Stimulated activated CD8-positive, alpha-beta memory T cell treated with anti-CD3 and anti-CD28 coated beads, Interleukin-7, amount 100 ng/mL, for 1 hour (primary cell): ENCODE data around the gene TPCN1.

Experiments used
- DNase-seq, 2 donors: peaks; one replicate each; pipeline ENCODE4 v3.0.0-alpha.2; 2020; ENCODE audit warnings: low read depth in 2 of 2

Gene TPCN1

GRCh38 chr12:113285679-113286610, 64.7 kb downstream of the TPCN1 start:
- no peak for DNase-seq

GRCh38 chr12:113286712-113287111, 65.4 kb downstream of the TPCN1 start:
- DNase-seq, result no peak

- no peak for DNase-seq
Measured at GRCh38 chr12:113287146-113287898, 66.1 kb downstream of the TPCN1 start.

- no peak for DNase-seq
Measured at GRCh38 chr12:113287899-113288282, 66.6 kb downstream of the TPCN1 start.

GRCh38 chr12:113289361-113289760, 68.1 kb downstream of the TPCN1 start:
- DNase-seq, result no peak

- no peak for DNase-seq
Measured at GRCh38 chr12:113290506-113290905, 69.2 kb downstream of the TPCN1 start.

- DNase-seq, result no peak
Measured at GRCh38 chr12:113291586-113291985, 70.3 kb downstream of the TPCN1 start.

GRCh38 chr12:113292091-113292490, 70.8 kb downstream of the TPCN1 start:
- DNase-seq, result no peak

- no peak for DNase-seq
Measured at GRCh38 chr12:113292547-113292946, 71.3 kb downstream of the TPCN1 start.

GRCh38 chr12:113293100-113293499, 71.8 kb downstream of the TPCN1 start:
- DNase-seq, result no peak

- DNase-seq, result no peak
Measured at GRCh38 chr12:113295886-113296556, 74.8 kb downstream of the TPCN1 start.

- DNase-seq, result no peak
Measured at GRCh38 chr12:113296557-113297213, 75.4 kb downstream of the TPCN1 start.

- no peak for DNase-seq
Measured at GRCh38 chr12:113297214-113297587, 75.9 kb downstream of the TPCN1 start.

- DNase-seq, result no peak
Measured at GRCh38 chr12:113297621-113298471, 76.6 kb downstream of the TPCN1 start.

- no peak for DNase-seq
Measured at GRCh38 chr12:113298472-113298817, 77.2 kb downstream of the TPCN1 start.

- no peak for DNase-seq
Measured at GRCh38 chr12:113298861-113299545, 77.7 kb downstream of the TPCN1 start.

- no peak for DNase-seq
Measured at GRCh38 chr12:113299619-113300237, 78.5 kb downstream of the TPCN1 start.

GRCh38 chr12:113301811-113302210, 80.5 kb downstream of the TPCN1 start:
- no peak for DNase-seq

- no peak for DNase-seq
Measured at GRCh38 chr12:113302466-113302865, 81.2 kb downstream of the TPCN1 start.
